Left colon (tissue), 2 donors: ENCODE data around the gene PTMS. TPM values are rescaled to one million over a fixed set of nuclear protein-coding genes. Genes with fewer than 3 reads are reported as not detected.

ENCODE experiments used
- ATAC-seq: fragments of 200-7000 bp; cut with Tn5 transposase; one replicate; pipeline ENCODE4 v1.9.1; 2020; ENCODE audit warnings: mild to moderate bottlenecking, moderate library complexity
- DNase-seq, 2 donors: peaks; one replicate each; pipeline ENCODE4 v3.0.0-alpha.2; 2020
- intact Hi-C, 2 donors: fragments of 100-400 bp; cut with DNase I in 1 of 2; cut with micrococcal nuclease in 1 of 2; formaldehyde crosslinking; loops; one replicate each; pipeline versions ENCODE4 v1.11.2 to v1.14.0; 2022; cut with DNase I, micrococcal nuclease
- total RNA-seq, 2 donors: library from RNA; stranded (reverse); fragmentation: NEBNext Ultra II Directional; extraction: Animal tissue kit (Norgen Biotek cat#: 25700); gene quantifications; one replicate each; pipeline ENCODE4 v1.2.1, GENCODE V29; 2021
- donor health status: DM: no; HTN: no; CAD: no.
- donor health status: DM: yes; HTN: yes; CAD: no.

The PTMS gene
- total RNA-seq, 2 donors from 2014 or later: 89.6 to 123 TPM

- intact Hi-C loops: loop anchor here in 1 of 2 donors (5.0 kb wide), 1 partner anchor 34 kb away; no protein-coding TSS in a partner anchor
- ATAC-seq (no peak), DNase-seq (no peak)
These were observed 17.4 kb upstream of the PTMS start for GRCh38 chr12:6748761-6749160.

GRCh38 chr12:6750506-6750905 is 15.7 kb upstream of the PTMS start:
- ATAC-seq: no peak
- intact Hi-C loops: loop anchor here in 1 of 2 donors (10.0 kb wide), 1 partner anchor 74 kb away; the partner anchor contains the start of genes GPR162 and P3H3
- no peak for DNase-seq

- ATAC-seq (no peak), DNase-seq (no peak)
- intact Hi-C loops: loop anchor here in 1 of 2 donors (10.0 kb wide), 1 partner anchor 73 kb away; the partner anchor contains the start of genes GPR162 and P3H3
These were observed 14.4 kb upstream of the PTMS start for GRCh38 chr12:6751767-6752166.

- DNase-seq (peak; percentile 68 to 70), ATAC-seq (peak; percentile 22)
- intact Hi-C loops: loop anchor here in 1 of 2 donors (10.0 kb wide), 1 partner anchor 72 kb away; the partner anchor contains the start of genes GPR162 and P3H3
These were observed 13.8 kb upstream of the PTMS start for GRCh38 chr12:6752167-6752920.

- ATAC-seq (peak; percentile 91), DNase-seq (peak; percentile 98 to 99)
- intact Hi-C loops: loop anchor here in 1 of 2 donors (10.0 kb wide), 1 partner anchor 72 kb away; the partner anchor contains the start of genes GPR162 and P3H3
These were observed 13.0 kb upstream of the PTMS start, which contains the start of gene MLF2 for GRCh38 chr12:6752921-6753771. Gene MLF2, minus strand, starts transcription at chr12:6753141. Its CDS starts 807 bp downstream, at chr12:6752334.

GRCh38 chr12:6753772-6754356 is 12.3 kb upstream of the PTMS start:
- intact Hi-C loops: loop anchor here in 1 of 2 donors (10.0 kb wide), 1 partner anchor 71 kb away; the partner anchor contains the start of genes GPR162 and P3H3
- DNase-seq (no peak), ATAC-seq (peak; percentile 0)

GRCh38 chr12:6754411-6754810 is 11.8 kb upstream of the PTMS start:
- DNase-seq (no peak), ATAC-seq (no peak)
- intact Hi-C loops: loop anchor here in 1 of 2 donors (10.0 kb wide), 1 partner anchor 70 kb away; the partner anchor contains the start of genes GPR162 and P3H3

GRCh38 chr12:6757028-6757690 is 9.0 kb upstream of the PTMS start:
- DNase-seq (no peak), ATAC-seq (no peak)
- intact Hi-C loops: loop anchor here in 1 of 2 donors (10.0 kb wide), 1 partner anchor 68 kb away; the partner anchor contains the start of genes GPR162 and P3H3

GRCh38 chr12:6758506-6759095 is 7.6 kb upstream of the PTMS start:
- ATAC-seq (no peak), DNase-seq (no peak)
- intact Hi-C loops: loop anchor here in 1 of 2 donors (10.0 kb wide), 1 partner anchor 66 kb away; the partner anchor contains the start of genes GPR162 and P3H3

- no peak for DNase-seq
- intact Hi-C loops: loop anchor here in 1 of 2 donors (10.0 kb wide), 1 partner anchor 65 kb away; the partner anchor contains the start of genes GPR162 and P3H3
- no peak for ATAC-seq
These were observed 6.4 kb upstream of the PTMS start for GRCh38 chr12:6759741-6760140.

GRCh38 chr12:6763380-6763779 is 2.8 kb upstream of the PTMS start:
- DNase-seq (no peak), ATAC-seq (no peak)
- intact Hi-C loops: no loop called here

- DNase-seq (peak; percentile 80 to 97), ATAC-seq (peak; percentile 76)
- intact Hi-C loops: no loop called here
These were observed 1.9 kb upstream of the PTMS start for GRCh38 chr12:6764011-6764828.

- no peak for ATAC-seq
- DNase-seq: no peak
These were observed 1.0 kb upstream of the PTMS start for GRCh38 chr12:6765048-6765633.

GRCh38 chr12:6766651-6767349 is 637 bp downstream of the PTMS start:
- intact Hi-C loops: no loop called here
- peak; percentile 76 to 86 for DNase-seq
- peak; percentile 72 for ATAC-seq

More at GRCh38 chr12:6765048-6765633, 1.0 kb upstream of the PTMS start:
- intact Hi-C loops: no loop called here

GRCh38 chr12:6767353-6768319 is 1.5 kb downstream of the PTMS start:
- intact Hi-C loops: no loop called here
- DNase-seq (no peak), ATAC-seq (no peak)
